NCI-H187 (cell line): ENCODE results near the gene TCF12.
"Not testable (repeated sequence)": the region's sequence is repeated elsewhere in the genome, so short reads cannot be mapped to it uniquely, and the experiment has no call there.

Source experiments
- DNase-seq, 2 experiments: peaks; one replicate each; lab custom pipeline; 2025; lab: John Stamatoyannopoulos, UW

The TCF12 gene

DNA sequence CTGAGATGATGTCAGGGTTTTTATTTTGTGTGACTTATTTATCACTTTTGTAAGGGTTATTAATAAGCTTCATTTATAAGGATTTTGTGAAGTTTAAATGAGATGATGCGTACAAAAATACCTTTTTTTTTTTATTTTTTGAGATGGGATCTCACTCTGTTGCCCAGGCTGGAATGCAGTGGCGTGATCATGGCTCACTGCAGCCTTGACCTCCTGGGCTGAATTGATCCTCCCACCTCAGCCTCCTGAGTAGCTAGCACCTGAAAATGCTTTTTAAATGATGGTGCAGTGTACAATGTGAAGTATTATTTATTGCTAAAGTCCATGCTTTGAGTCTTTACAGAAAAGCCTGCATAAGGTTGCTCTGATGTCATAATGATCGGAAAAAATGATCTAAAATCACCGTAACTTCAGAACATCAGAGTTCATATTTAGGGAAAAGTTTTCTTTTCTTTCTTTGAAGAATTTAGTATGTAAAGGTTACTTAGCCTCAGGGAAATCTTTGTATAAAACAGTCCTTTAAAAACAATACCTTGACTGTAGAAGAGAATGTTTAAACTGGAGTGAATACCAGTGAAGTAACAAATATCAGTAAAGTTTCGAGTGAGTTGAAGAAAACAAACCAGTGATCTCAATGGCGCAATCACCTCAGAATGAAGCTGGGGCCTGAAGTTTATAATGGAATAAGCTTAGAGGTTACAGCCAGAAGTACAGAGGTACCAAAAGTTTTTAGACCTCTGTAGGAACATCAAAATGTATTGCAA is 29.7 kb downstream of the TCF12 start:
- DNase-seq, result no peak

- DNase-seq, result no peak
Measured at GRCh38 chr15:56948764-56949101, 30.3 kb downstream of the TCF12 start.

DNA sequence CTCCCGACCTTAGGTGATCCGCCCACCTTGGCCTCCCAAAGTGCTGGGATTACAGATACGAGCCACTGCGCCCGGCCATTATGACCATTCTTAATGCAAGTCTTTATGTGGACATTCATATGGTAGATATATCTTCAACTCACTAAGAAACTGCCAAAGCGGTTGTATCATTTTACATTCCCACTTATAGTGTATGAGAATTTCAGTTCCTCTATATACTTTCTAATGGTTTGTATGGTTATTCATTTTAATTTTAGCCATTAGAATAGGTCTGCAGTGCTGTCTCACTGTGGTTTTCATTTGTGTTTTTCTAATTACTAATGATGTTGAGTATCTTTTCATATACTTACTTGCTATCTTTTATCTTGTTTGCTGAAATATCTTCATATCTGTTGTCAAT is 32.5 kb downstream of the TCF12 start:
- no peak for DNase-seq

GRCh38 chr15:56953790-56954189 is 35.3 kb downstream of the TCF12 start:
- DNase-seq, result no peak

- not testable (repeated sequence) for DNase-seq
Measured at GRCh38 chr15:56955011-56955410, 36.6 kb downstream of the TCF12 start.

- DNase-seq, result no peak
Measured at GRCh38 chr15:56956538-56956937, 38.1 kb downstream of the TCF12 start.

DNA sequence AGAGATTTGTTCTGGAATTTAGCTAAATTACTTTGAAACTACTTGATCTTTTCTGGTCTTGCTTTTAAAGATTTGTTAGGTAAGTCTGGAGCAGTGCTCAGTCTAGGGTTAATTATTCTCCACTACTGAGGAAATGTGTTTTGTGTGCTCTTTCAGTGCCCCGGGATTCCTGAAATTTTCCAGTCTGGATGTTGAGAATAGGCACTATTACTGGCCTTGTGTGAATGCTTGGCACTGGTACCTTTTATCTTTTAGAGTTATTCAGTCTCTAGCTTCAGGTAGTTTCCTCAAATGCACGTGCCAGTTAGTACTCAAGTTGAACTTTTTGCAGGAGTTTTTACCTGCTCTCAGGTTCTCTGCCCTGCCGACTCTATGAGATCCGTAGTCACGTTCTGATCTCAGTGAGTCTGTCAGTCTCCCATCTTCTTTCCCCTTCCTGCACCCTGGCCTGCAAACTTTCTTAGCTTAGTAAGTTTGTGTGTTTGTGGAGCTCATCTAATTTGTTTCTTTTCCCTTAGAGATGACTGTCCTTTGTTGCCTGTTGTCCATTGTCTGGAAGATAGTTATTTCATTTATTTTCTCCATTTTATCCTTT is 39.5 kb downstream of the TCF12 start:
- no peak for DNase-seq

- DNase-seq, result no peak
Measured at GRCh38 chr15:56959318-56959648, 40.8 kb downstream of the TCF12 start.

DNA sequence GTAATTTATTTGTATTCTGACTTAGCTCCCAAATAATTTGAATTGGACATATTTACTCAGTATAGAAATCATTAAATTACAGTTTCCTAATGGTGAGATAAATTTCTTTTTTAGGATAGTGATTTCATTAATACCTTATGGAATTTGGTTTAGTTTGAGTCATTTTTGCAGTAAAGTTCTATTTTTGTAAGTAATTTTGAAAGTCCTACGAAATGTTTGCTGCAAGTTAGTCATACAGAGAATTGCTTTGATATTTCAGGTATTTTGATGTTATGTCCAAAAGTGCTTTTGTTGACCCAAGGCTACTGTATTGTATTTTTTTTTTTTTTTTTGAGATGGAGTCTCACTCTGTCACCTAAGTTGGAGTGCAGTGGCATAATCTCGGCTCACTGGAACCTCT is 41.7 kb downstream of the TCF12 start:
- DNase-seq, result no peak

DNA sequence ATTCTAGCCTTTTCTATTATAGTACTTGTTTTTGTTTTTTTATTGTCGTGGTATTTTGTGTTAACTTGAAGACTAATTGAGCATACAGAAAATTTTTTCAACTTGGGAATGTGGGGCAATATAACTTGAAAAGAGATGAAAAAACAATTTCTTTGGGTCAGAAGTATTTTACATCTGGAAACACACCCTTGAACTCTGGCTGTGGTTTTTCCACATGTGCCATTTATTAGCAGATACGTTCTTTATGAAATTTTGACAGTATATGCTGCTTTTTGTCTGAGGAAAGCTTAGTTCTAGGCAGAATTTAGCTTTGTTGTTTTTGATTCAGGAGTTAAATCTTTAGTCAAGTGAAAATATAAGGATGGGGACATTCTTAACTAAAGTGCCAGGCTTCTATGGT is 44.7 kb downstream of the TCF12 start:
- DNase-seq, result no peak

DNA sequence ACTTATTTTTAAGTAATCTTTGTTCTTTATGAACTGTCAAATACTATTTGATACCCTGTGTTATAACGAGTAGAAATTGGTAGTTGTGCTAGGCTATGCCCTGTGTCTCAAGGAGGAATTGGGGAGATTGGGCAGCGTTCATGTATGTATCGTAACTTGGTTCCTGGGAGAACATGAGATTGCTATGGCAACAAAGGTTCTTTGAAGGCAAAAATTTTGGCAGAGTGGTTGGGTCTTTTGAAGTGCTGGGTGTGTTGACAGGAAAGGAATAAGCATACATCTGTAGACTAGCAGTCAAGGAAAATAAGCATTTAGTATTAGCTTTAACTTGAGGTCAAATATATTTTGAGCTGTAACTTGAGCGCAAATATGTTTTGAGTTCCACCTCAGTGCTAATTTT is 45.3 kb downstream of the TCF12 start:
- DNase-seq, result no peak

- DNase-seq, result no peak
Measured at GRCh38 chr15:56964182-56964581, 45.7 kb downstream of the TCF12 start.

DNA sequence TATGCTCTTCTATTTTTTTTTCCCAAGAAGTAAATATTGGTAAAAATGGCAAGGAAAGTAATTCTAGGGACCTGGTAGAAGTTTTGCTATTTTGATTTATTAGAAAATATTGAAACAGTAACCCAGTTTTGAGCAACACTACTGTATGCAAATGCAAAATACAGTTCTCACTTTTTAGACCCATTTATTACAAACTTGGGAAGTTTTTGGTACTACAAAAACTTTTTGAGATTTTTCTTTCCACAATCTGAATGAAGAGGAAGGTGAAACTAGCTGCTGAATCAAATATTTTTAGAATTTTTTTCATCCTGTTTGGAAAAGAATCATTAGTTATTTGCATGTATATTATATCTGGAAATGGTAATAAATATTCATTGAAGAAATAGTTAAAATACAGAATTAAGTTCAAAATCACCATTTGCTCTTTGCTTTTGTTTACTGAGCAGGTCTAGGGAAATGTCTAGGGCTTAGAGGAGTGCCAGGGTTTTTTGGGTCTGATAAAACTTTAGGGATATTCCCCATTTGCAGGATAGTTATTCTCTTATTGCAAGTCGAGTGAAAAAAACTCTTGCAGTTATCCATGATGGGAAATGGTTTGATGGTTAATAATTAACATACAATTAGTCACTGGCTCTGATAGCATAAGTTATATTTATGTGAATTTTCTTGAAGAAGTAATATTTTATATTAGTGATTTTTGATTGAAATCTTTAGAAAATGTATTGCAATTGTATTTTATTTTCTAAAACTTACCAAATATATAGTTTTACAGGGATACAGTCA is 47.0 kb downstream of the TCF12 start:
- DNase-seq, result no peak

GRCh38 chr15:56967336-56967735 is 48.9 kb downstream of the TCF12 start:
- no peak for DNase-seq

GRCh38 chr15:56968256-56968655 is 49.8 kb downstream of the TCF12 start:
- no peak for DNase-seq

- DNase-seq, result no peak
Measured at GRCh38 chr15:56968821-56969220, 50.4 kb downstream of the TCF12 start.

DNA sequence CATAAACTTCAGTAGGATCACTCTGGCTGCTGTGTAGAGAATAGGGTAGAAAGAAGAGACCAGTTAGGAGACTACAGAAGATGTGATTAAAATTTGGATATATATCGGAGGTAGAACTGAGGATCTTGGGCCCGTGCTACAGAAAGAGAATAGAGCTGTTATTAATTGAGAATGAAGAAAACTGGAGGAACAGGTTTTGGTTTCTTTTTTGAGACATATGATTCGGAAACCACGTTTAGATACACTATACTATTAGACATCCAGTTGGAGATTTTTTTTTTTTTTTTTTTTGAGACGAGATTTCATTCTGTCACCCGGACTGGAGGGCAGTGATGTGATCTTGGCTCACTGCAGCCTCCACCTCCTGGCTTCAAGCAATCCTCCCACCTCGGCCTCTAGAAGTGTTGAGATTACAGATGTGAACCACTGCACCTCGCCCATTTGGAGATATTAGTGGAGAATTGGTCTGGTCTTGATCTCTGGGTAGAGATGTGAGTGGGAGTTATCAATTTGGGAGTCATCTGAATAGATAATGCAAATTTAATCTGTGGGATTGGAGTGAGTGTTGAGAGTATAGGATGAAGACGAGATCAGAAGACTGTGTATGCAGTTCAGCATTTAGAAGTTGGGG is 50.9 kb downstream of the TCF12 start:
- no peak for DNase-seq

- no peak for DNase-seq
Measured at GRCh38 chr15:56971571-56971970, 53.1 kb downstream of the TCF12 start.

DNA sequence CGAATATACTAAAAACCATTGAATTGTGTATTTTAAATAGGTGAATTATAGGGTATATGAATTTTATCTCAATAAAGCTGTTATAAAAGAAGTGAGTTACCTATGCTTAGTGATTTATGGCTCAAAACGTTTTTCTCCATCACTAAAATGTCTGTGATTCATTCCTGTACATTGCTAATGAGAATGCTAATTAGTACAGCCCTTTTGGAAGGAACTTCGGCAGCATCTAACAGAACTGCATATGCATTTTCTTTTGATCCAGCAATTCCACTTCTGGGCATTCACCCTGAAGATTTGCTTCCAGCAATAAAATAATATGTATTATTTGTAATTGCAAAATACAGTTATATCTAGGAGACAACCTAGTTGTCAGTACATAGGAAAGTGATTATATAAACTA is 53.6 kb downstream of the TCF12 start:
- DNase-seq, result no peak

GRCh38 chr15:56972426-56972825 is 54.0 kb downstream of the TCF12 start:
- no peak for DNase-seq

GRCh38 chr15:56973463-56973862 is 55.0 kb downstream of the TCF12 start:
- DNase-seq, result no peak

DNA sequence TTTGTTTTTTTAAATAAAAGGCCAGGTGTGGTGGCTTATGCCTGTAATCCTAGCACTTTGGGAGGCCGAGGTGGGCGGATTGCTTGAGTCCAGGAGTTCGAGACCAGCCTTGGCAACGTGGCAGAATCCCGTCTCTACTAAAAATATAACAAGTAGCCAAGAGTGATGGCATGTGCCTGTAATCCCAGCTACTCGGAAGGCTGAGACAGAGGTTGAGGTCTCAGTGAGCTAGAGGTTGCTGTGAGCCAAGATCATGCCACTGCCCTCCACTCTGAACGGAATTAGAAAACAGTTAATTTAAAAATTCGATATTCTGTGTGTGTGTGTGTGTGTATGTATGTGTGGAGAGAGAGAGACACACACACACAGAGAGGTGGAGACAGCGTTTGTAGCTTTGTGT is 58.8 kb downstream of the TCF12 start:
- no peak for DNase-seq
